IMR-90 (cell line): ENCODE data around the gene LZTS3. TPM values are rescaled to one million over a fixed set of nuclear protein-coding genes. Genes with fewer than 3 reads are reported as not detected.

Source experiments
- ATAC-seq: fragments of 200-7000 bp; cut with Tn5 transposase; 2 replicates; pipeline ENCODE4 v1.9.1; 2020; ENCODE audit warnings: low read depth, mild to moderate bottlenecking, moderate library complexity
- BruUV-seq: library from RNA; stranded (reverse); fragments of 400-500 nt; replicated peaks from 2 replicates; lab custom pipeline; 2021; lab: Mats Ljungman, UMichigan
- CTCF ChIA-PET: fragments of 300-600 bp; formaldehyde crosslinking; extraction: SDS; loops from one replicate; lab custom pipeline; 2021; ENCODE audit warnings: antibody characterized with exemption; lab: Yijun Ruan, JAX
- POLR2A ChIA-PET: fragments of 300-600 bp; sonication (Branson Sonifier 250); formaldehyde crosslinking; loops from one replicate; lab custom pipeline; 2022; ENCODE audit warnings: antibody characterized with exemption; ENCODE audit not compliant: unreplicated experiment; lab: Charles Lee
- DNase-seq: peaks from one replicate; pipeline ENCODE4 v3.0.0; 2013
- H2AFZ ChIP-seq: replicated peaks from 2 replicates; pipeline ENCODE3; 2013; ENCODE audit warnings: low read length, mild to moderate bottlenecking; ENCODE audit not compliant: poor library complexity
- H2AK5ac ChIP-seq: 2 replicates; pipeline ENCODE4 v1.6.1; 2013; ENCODE audit warnings: low read depth, low read length, inconsistent platforms
- H2AK9ac ChIP-seq: replicated peaks from 2 replicates; pipeline ENCODE3; 2013; ENCODE audit warnings: mild to moderate bottlenecking, low read depth, low read length, moderate library complexity; ENCODE audit not compliant: poor library complexity
- H2BK120ac ChIP-seq: 2 replicates; pipeline ENCODE4 v1.6.1; 2013; ENCODE audit warnings: low read depth, low read length, inconsistent platforms
- H2BK15ac ChIP-seq: 3 replicates; pipeline ENCODE4 v1.6.1; 2013; ENCODE audit warnings: low read depth, low read length, inconsistent platforms
- H2BK20ac ChIP-seq: 2 replicates; pipeline ENCODE4 v1.6.1; 2013; ENCODE audit warnings: low read depth, mild to moderate bottlenecking, inconsistent platforms, low read length, moderate library complexity
- H2BK5ac ChIP-seq: 2 replicates; pipeline ENCODE4 v1.6.1; 2013; ENCODE audit warnings: mild to moderate bottlenecking, low read depth, low read length, inconsistent platforms; ENCODE audit not compliant: poor library complexity, severe bottlenecking
- H3K14ac ChIP-seq: replicated peaks from 2 replicates; pipeline ENCODE4 v1.6.1; 2013; ENCODE audit warnings: low read depth, low read length, inconsistent platforms
- H3K18ac ChIP-seq: 2 replicates; pipeline ENCODE4 v1.6.1; 2013; ENCODE audit warnings: low read depth, low read length, control low read depth
- H3K23ac ChIP-seq: 2 replicates; pipeline ENCODE4 v1.6.1; 2013; ENCODE audit warnings: low read depth, low read length, inconsistent platforms
- H3K27ac ChIP-seq: 2 replicates; pipeline ENCODE4 v1.5.1; 2013; ENCODE audit warnings: mild to moderate bottlenecking, control low read depth, low read length; ENCODE audit not compliant: insufficient read depth
- H3K27me3 ChIP-seq: 2 replicates; pipeline ENCODE4 v1.6.1; 2013; ENCODE audit warnings: low read length; ENCODE audit not compliant: control insufficient read depth, insufficient read depth
- H3K36me3 ChIP-seq: 2 replicates; pipeline ENCODE4 v1.6.1; 2013; ENCODE audit warnings: low read length, mixed read lengths; ENCODE audit not compliant: control insufficient read depth, insufficient read depth
- H3K4ac ChIP-seq: 2 replicates; pipeline ENCODE4 v1.6.1; 2013; ENCODE audit warnings: low read depth, low read length, inconsistent platforms
- H3K4me1 ChIP-seq: 2 replicates; pipeline ENCODE4 v1.6.1; 2013; ENCODE audit warnings: low read length, mixed read lengths; ENCODE audit not compliant: control insufficient read depth, insufficient read depth
- H3K4me2 ChIP-seq: 2 replicates; pipeline ENCODE4 v1.6.1; 2013; ENCODE audit warnings: low read depth, mild to moderate bottlenecking, control low read depth, low read length, moderate library complexity
- H3K4me3 ChIP-seq: 2 replicates; pipeline ENCODE4 v1.5.1; 2013; ENCODE audit warnings: low read depth, mild to moderate bottlenecking, control low read depth, low read length, moderate library complexity; ENCODE audit not compliant: insufficient read depth
- H3K56ac ChIP-seq: 2 replicates; pipeline ENCODE4 v1.6.1; 2013; ENCODE audit warnings: low read length, inconsistent platforms; ENCODE audit not compliant: insufficient read depth; ENCODE audit errors: extremely low read depth
- H3K79me1 ChIP-seq, 2 experiments: 2 replicates each; pipeline ENCODE4 v1.6.1; 2013; ENCODE audit warnings: low read length in 2 of 2, inconsistent platforms in 1 of 2, low read depth in 1 of 2
- H3K9ac ChIP-seq: 2 replicates; pipeline ENCODE4 v1.6.1; 2013; ENCODE audit warnings: low read depth, low read length, control low read depth
- H3K9me1 ChIP-seq: 2 replicates; pipeline ENCODE4 v1.6.1; 2013; ENCODE audit warnings: low read length, inconsistent platforms; ENCODE audit not compliant: insufficient read depth
- H3K9me3 ChIP-seq: 2 replicates; pipeline ENCODE4 v1.6.1; 2013; ENCODE audit warnings: low read length; ENCODE audit not compliant: control insufficient read depth, insufficient read depth
- H4K20me1 ChIP-seq: 2 replicates; pipeline ENCODE4 v1.6.1; 2013; ENCODE audit warnings: low read length, inconsistent platforms; ENCODE audit not compliant: insufficient read depth
- H4K5ac ChIP-seq: 2 replicates; pipeline ENCODE4 v1.6.1; 2013; ENCODE audit warnings: mild to moderate bottlenecking, low read depth, low read length, control low read depth
- H4K8ac ChIP-seq, 2 experiments: 2 replicates each; pipeline ENCODE4 v1.6.1; 2013; ENCODE audit warnings: low read depth in 2 of 2, low read length in 2 of 2, control low read depth in 1 of 2, inconsistent platforms in 1 of 2
- H4K91ac ChIP-seq: 2 replicates; pipeline ENCODE4 v1.6.1; 2013; ENCODE audit warnings: low read depth, low read length, inconsistent platforms; ENCODE audit not compliant: insufficient read depth
- FOS ChIP-seq: fragments of 150-350 bp; IDR thresholded peaks from 2 replicates; pipeline ENCODE4 v1.6.1; 2016; ENCODE audit warnings: low read depth, low read length
- MAFK ChIP-seq: IDR thresholded peaks from 2 replicates; pipeline ENCODE4 v1.6.1; 2012; ENCODE audit warnings: low read depth, low read length, improper control_type of control experiment
- MAZ ChIP-seq: IDR thresholded peaks from 2 replicates; pipeline ENCODE4 v1.6.1; 2012; ENCODE audit warnings: low read depth, mild to moderate bottlenecking, low read length, improper control_type of control experiment, moderate library complexity, borderline replicate concordance
- RAD21 ChIP-seq: IDR thresholded peaks from 2 replicates; pipeline ENCODE4 v1.6.1; 2012; ENCODE audit warnings: low read length, improper control_type of control experiment
- RCOR1 ChIP-seq: IDR thresholded peaks from 2 replicates; pipeline ENCODE4 v1.6.1; 2012; ENCODE audit warnings: mild to moderate bottlenecking, low read length, improper control_type of control experiment; ENCODE audit not compliant: insufficient replicate concordance
- RFX5 ChIP-seq: IDR thresholded peaks from 2 replicates; pipeline ENCODE4 v1.8.0; 2012; ENCODE audit warnings: low read depth, mild to moderate bottlenecking, low read length, moderate library complexity
- SMC3 ChIP-seq: fragments of 150-350 bp; IDR thresholded peaks from 2 replicates; pipeline ENCODE4 v1.6.1; 2016; ENCODE audit warnings: low read depth, mild to moderate bottlenecking, antibody characterized with exemption, low read length, moderate library complexity
- WGBS, 2 experiments: methylation state at CpG; one replicate each; pipeline versions ENCODE4 v1.1.5 to v1.1.7; 2013; ENCODE audit warnings: missing lambda C conversion rate in 2 of 2; ENCODE audit not compliant: insufficient read length in 1 of 2; ENCODE audit errors: extremely low coverage in 2 of 2; 5-methylcytosine and 5-hydroxymethylcytosine counted together
- dilution Hi-C: fragments of 300-500 bp; cut with HindIII; formaldehyde crosslinking; loops from one replicate; pipeline ENCODE4 v1.14.3; 2018; ENCODE audit warnings: low sequenced_read_pairs; ENCODE audit not compliant: unreplicated experiment
- in situ Hi-C: fragments of 300-500 bp; cut with MboI; formaldehyde crosslinking; loops from 3 replicates; pipeline ENCODE4 v1.14.3; 2019; ENCODE audit warnings: low sequenced_read_pairs, inconsistent platforms, mixed read lengths
- intact Hi-C: fragments of 100-400 bp; cut with micrococcal nuclease; formaldehyde crosslinking; loops from 2 replicates; pipeline ENCODE4 v1.10.0; 2022
- polyA plus RNA-seq, 3 experiments: library from polyadenylated mRNA; depleted of rRNA; stranded (reverse); fragments of >200 nt; gene quantifications; 2 replicates each; pipeline ENCODE4 v1.2.3, GENCODE V29; 2012; ENCODE audit warnings: low replicate concordance in 1 of 3
- total RNA-seq: library from RNA; depleted of rRNA; stranded (reverse); fragments of >200 nt; gene quantifications from 2 replicates; pipeline ENCODE4 v1.2.3, GENCODE V29; 2012

LZTS3 gene
- total and polyA plus RNA-seq, 2 of the 4 experiments (the other 2 are of a cell fraction) = 1.4 to 3.2 TPM

- DNase-seq (no peak), ATAC-seq (no peak)
- no TSS peak for BruUV-seq
- Histone ChIP-seq H4K8ac (no peak overlapping the region), H4K91ac (no peak overlapping the region), H3K23ac (no peak overlapping the region), H2BK20ac (no peak overlapping the region), H2AFZ (no peak overlapping the region), H3K9me3 (no peaks in the 10 kb centered on the region), H2BK120ac (no peak overlapping the region), H3K4ac (no peak overlapping the region), H3K18ac (no peak overlapping the region), H4K20me1 (no peaks in the 10 kb centered on the region), H4K5ac (no peak overlapping the region), H3K14ac (no peak overlapping the region), H3K79me1 (peaks cover 0 to 8% of the 10 kb centered on the region in 2 experiments; a peak in 1 of 4 replicates), H3K9me1 (no peaks in the 10 kb centered on the region), H3K27me3 (peaks cover 31% of the 10 kb centered on the region), H2AK9ac (no peak overlapping the region), H2BK5ac (no peak overlapping the region), H3K27ac (no peak overlapping the region), H3K4me2 (no peak overlapping the region), H3K4me3 (no peak overlapping the region), H2AK5ac (no peak overlapping the region), H3K56ac (no peak overlapping the region), H3K9ac (no peak overlapping the region), H2BK15ac (no peak overlapping the region), H3K36me3 (no peaks in the 10 kb centered on the region), H3K4me1 (no peaks in the 10 kb centered on the region; the same call in 1 of the 2 replicates)
- ChIA-PET CTCF (no interaction called here), POLR2A (no interaction called here)
- in situ Hi-C loops (no loop called here), dilution Hi-C loops (no loop called here), intact Hi-C loops (no loop called here)
- WGBS, 2 experiments = 59% methylated on average over 4 of the region's 14 CpGs; no CpG with 5 or more reads in 1 of the 2 experiments
- no peak for TF ChIP-seq MAZ
- TF ChIP-seq RFX5 = no peak
- TF ChIP-seq RAD21 = no peak
- TF ChIP-seq RCOR1 = no peak
- no peak for TF ChIP-seq MAFK
- TF ChIP-seq FOS = no peak
- no peak for TF ChIP-seq SMC3
These were observed 1.8 kb downstream of the LZTS3 start for GRCh38 chr20:3171391-3172125.
